Stimulated activated CD4-positive, alpha-beta T cell treated with anti-CD3 and anti-CD28 coated beads, Interleukin-2, amount 100 ng/mL, for 48 hours (primary cell): ENCODE data around the gene SHISA9.
"Not testable (repeated sequence)": the region's sequence is repeated elsewhere in the genome, so short reads cannot be mapped to it uniquely, and the experiment has no call there.

Experiments
- DNase-seq, 2 donors: peaks; one replicate each; pipeline ENCODE4 v3.0.0-alpha.2; 2020

SHISA9 gene

GRCh38 chr16:12901597-12902461 lies at the start of gene SHISA9:
Gene SHISA9, plus strand, starts transcription at chr16:12901598.
- DNase-seq = no peak

GRCh38 chr16:12853972-12854371 lies 47.4 kb upstream of the SHISA9 start:
- DNase-seq = no peak

- DNase-seq = not testable (repeated sequence)
Observed at GRCh38 chr16:12857435-12857834, 44.0 kb upstream of the SHISA9 start.

GRCh38 chr16:12862327-12862726 lies 39.1 kb upstream of the SHISA9 start:
- DNase-seq = no peak

DNA sequence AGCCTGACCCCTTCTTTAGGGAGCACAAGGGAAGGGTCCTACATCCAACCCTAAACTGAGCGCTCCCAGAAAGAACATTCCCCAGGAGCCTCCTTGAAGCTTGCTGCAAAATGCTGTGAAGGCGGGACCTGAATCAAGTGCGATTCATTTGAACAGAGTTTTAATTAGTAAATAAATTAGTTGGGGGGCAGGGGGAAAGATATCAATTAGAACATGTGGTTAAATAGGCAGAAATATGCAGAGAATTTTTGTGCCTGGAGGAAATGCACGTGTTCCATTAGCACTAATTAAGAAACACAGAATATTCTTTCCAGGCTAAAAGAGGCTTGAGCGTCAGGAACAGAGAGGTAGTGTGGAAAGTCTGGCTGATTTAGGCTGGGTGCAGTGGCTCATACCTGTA lies 38.5 kb upstream of the SHISA9 start:
- DNase-seq = no peak

DNA sequence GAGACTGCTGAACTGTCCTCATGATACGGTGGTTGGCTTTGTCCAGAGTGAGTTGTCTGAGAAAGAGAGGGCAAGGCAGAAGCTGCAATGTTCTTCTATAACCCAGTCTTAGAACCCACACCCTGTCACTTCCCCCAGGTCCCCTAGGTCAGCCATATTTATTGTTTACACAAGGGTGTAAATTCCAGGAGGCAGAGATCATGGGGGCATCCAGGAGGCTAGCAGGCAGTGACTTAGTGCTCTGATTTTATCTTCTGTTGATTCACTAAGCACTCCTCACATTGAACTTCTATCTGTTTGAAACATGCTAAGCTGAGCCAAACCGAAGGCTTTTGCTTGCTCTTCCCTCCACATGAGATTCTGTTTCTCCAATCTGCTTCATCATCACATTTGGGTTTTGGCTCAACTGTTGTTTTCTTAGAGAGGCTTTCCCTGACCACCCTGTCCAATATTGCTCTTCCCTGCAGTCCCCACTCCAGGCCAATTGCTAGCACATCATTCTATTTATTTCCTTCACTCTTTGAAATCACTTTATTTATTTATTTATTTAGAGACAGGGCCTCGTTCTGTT lies 34.3 kb upstream of the SHISA9 start:
- no peak for DNase-seq

GRCh38 chr16:12868169-12868568 lies 33.2 kb upstream of the SHISA9 start:
- DNase-seq = no peak

GRCh38 chr16:12868788-12869187 lies 32.6 kb upstream of the SHISA9 start:
- no peak for DNase-seq

- DNase-seq = no peak
Observed at GRCh38 chr16:12869698-12870427, 31.5 kb upstream of the SHISA9 start.

DNA sequence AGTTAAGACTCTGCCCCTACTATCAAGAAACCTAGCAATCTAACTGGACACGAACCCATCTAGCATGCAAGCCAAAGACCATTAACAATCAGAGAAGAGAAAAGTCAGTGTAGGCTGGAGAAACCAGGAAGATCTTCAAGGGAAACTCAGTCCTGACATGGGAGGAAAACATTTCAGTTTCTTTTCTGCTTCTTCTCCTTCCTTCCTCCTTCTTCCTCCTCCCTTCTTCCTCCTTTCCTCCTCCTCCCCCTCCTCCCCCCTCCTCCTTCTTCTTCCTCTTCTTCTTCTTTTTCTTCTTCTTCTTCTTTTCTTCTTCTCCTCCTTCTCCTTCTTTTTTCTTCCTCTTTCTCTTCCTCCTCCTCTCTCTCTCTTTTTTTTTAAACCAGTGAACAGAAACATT lies 29.6 kb upstream of the SHISA9 start:
- no peak for DNase-seq

DNA sequence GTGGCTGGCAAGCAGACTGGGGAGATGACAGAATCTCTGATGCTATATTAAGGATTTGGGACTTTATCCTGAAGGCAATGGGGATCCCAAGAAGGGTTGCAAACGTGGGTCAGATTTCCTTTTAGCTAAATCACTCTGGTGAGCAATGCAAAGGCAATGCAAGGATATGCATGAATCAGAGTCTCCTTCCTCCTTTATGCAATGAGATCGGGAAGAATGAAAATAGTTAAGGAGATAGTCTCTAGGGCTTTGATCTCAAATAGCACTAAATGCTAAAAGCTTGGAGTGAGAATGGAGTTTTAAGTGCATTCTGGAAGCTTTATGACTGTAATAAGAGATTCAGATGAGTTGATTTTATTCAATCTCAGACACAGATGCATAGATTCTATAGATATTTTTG lies 27.2 kb upstream of the SHISA9 start:
- DNase-seq = no peak

DNA sequence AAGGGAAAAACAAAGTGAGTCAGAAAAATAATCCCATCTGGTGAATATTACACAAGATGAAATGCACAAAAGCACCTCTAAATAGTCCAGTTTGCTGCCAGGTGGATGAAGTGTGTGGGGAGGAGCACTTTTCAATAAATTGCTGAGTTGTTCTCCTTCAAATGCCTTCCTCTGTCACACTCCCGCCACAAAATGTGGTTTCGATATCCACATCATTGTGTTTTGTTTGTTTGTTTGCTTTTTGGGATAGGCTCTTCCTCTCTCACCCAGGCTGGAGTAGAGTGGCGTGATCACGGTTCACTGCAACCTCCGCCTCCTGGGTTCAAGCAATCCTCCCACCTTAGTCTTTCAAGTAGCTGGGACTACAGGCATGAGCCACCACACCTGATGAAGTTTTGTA lies 24.6 kb upstream of the SHISA9 start:
- no peak for DNase-seq

- no peak for DNase-seq
Observed at GRCh38 chr16:12878973-12879372, 22.4 kb upstream of the SHISA9 start.

DNA sequence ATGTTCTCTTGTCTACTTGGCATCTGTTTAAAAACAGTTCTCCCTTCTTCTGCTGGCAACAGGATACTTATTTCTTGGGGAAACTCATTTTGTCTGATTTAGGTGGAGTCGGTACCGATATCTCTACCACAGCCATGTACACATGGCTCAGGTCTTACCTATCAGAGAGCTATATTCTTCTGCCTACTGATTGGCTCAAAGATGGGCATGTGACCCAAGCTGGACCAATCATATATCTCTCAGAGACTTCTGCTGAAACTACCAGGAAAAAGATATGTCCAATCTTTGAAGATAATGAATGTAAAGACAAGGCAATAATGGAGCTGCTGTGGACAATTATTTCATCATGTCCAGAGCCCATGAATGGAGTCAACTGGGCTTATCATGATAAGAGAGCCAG lies 21.6 kb upstream of the SHISA9 start:
- DNase-seq = no peak

DNA sequence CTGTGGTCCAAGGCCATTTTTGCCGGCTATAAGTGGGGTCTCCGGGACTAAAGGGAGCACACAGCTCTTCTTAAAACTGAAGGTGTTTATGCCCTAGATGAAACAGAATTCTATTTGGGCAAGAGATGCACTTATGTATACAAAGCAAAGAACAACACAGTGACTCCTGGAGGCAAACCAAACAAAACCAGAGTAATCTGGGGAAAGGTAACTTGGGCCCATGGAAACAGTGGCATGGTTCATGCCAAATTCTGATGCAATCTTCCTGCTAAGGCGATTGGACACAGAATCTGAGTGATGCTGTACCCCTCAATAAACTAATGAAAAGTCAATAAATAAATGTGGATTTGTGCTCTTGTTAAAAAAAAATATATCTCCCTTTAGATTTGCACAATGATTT lies 20.2 kb upstream of the SHISA9 start:
- no peak for DNase-seq

- no peak for DNase-seq
Observed at GRCh38 chr16:12881740-12882139, 19.7 kb upstream of the SHISA9 start.

DNA sequence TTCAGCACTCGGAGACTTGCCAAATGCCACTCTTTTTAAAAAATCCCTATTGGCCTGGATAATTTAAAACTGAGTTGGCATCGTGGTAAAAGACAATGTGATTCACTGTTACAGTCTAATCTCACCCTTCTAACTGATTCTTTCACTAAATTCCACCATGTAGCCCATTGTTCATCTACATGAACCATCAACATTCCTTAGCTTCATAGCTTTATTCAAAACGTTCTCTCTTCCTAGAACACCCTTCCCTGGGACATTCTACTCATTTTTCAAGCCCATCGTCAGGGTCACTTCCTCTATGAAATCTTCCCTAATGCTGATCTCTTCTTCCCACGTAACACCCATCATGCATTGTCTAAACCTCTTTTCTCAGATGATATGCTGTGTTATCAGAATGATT lies 15.7 kb upstream of the SHISA9 start:
- DNase-seq = no peak

DNA sequence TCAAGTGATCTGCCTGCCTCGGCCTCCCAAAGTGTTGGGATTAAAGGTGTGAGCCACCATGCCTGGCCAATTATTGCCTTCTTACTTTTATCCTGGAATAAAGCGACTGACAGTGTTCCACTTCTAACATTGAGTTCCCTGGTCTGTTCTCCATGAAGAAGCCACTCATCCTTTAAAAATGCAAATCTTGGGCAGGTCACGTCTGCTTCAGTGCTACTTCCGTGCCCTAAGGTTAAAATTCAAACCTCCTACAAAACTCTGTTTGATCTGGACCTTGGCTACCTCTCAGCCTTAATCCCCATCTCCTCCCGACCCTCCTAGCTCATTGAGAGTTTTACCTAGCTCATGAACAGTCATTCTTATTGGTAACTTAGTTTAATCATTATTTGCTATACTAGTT lies 9.6 kb upstream of the SHISA9 start:
- no peak for DNase-seq

DNA sequence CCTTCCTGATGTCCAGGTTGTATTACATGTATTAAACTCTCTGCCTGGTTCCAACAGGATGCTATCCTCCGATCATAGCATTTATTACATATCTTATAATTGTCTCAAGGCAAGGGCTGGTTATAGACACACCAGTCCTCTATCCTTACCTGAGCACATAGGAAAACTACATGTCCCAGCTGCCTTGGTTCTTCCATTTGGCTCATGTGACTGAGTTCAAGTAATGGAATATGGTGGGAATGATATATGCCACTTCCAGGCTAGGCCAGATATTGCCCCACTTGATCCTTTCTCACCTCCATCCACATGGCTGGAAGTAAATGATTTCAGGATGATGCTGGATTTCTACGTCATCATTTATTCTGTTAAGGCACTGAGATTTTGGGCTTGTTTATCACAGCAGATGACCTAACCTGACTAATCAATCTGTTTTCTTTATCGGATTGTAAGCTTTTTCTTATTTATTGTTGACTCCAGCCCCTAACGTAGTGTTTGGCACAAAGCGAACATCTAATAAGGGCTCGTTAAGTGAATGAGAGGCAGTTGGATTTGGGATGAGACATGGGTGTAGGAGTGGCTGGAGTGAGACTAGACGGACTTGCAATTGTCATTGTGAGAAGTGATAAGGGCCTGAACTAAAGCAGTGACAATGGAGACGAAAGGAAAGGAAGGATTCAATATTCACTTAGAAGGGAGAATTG lies 8.2 kb upstream of the SHISA9 start:
- DNase-seq = no peak

- DNase-seq = no peak
Observed at GRCh38 chr16:12896562-12896961, 4.8 kb upstream of the SHISA9 start.

DNA sequence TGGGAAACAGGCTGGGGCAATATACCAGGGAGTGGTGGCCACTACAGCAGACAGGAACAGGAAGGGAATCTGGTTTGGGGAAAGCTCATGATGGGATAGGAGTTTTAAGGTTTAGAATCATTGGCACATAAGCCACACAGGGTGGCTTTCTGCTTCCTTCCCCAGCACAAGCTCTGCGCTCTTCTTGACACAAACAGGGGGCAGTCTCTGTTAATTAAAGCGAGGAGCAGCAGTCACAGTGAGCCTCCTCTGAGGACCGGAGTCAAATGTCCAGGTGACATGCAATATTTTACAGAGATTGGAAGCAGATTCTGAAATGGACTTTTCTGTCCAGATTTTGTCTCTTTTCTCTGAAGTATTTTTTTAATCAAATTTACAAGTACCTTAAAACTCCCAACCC lies 2.8 kb upstream of the SHISA9 start:
- DNase-seq = no peak

DNA sequence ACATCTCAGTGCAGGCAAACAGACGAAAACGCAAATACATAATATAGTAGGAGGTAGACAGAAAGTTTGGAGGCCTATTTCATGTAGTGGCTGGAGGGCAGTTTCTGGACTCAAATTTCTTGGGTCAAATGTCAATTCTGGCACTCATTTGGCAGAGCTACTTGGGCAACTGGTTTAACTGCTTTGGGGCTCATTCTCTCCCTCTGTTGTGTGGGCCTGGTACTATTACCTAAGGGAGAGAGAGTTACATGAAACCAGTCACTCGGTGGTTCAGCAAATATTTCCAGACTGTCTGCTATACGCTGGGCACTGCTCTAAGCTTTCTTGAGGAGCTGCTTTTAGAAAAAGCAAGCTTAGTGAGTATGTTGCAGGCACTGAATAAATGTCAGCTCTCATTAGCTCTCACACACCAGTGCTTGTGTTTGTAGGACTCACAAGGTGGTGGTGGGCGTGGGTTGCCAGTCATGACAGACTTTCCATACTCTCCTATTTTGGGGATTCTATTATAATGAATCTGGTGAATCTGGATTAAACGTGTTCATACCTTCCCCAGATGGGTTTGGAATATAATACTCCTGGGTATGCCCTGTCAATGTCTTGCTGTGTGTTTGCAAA lies 1.8 kb upstream of the SHISA9 start:
- DNase-seq = no peak

GRCh38 chr16:12900156-12900555 lies 1.2 kb upstream of the SHISA9 start:
- DNase-seq = no peak
